Measurements from ENCODE around the gene TATDN3. TPM values are rescaled to one million over a fixed set of nuclear protein-coding genes. Genes with fewer than 3 reads are reported as not detected.

The TATDN3 gene
- total RNA-seq (2014; rRNA removed; shearing (Covaris generic)) (35.4 and 36.1 TPM in 2 replicates), total RNA-seq (2022) (52.5 and 54.2 TPM in 2 replicates), Bru-seq, nascent RNA (percentile 83 among the genes with signal in this experiment), BruChase-seq, experiment 1, labeled RNA remaining after a 6-hour chase (percentile 81 among the genes with signal in this experiment), BruChase-seq, experiment 2, labeled RNA remaining after a 2-hour chase (percentile 80 among the genes with signal in this experiment)
- long read RNA-seq, transcript TATDN3-202 (10 exons, 2,389 nt): major isoform, 49 of 137 reads
- long read RNA-seq, transcript TATDN3-201 (10 exons, 2,321 nt): minor isoform, 42 of 137 reads
- long read RNA-seq, transcript TATDN3-214 (10 exons, 1,381 nt): minor isoform, 9 of 137 reads
- long read RNA-seq, partial matches to known transcripts: 5 of 137 reads
- long read RNA-seq, other reads (novel, unspliced or antisense): 27 of 137 reads

- H3K36me3 ChIP-seq (ENCODE audit: insufficient read depth, low read length): peaks cover 43% of the 10 kb centered on the region
- ChIA-PET POLR2A (interaction anchor here (0.5 to 5.3 kb wide), 24 partner anchors 10 to 1868 kb away, joined by 3 to 25 read pairs (median 3); partner anchors contain the start of genes ANGEL2, FLVCR1 and RPS6KC1), CTCF (ENCODE audit: unreplicated experiment) (interaction anchor here (1.0 kb wide), 1 partner anchor 127 kb away, joined by 4 read pairs; no protein-coding TSS in a partner anchor)
- peaks cover 6% of the 10 kb centered on the region; the same call in 1 of the 2 replicates for H3K9me3 ChIP-seq (ENCODE audit: low read length)
- peaks cover 4% of the 10 kb centered on the region; the same call in 1 of the 2 replicates for H4K20me1 ChIP-seq (ENCODE audit: insufficient read depth, low read length)
- peak within 1 kb of the TSS; percentile 83 for H3K4me2 ChIP-seq (ENCODE audit: low read length)
- peaks cover 72% of the 10 kb centered on the region for H3K79me2 ChIP-seq (ENCODE audit: insufficient read depth, low read depth, low read length)
- H2AFZ ChIP-seq (ENCODE audit: low read length): peak within 1 kb of the TSS; percentile 58
- peak within 1 kb of the TSS; percentile 89 for H3K4me3 ChIP-seq (ENCODE audit: low read depth, low read length, poor library complexity, severe bottlenecking)
- peak; percentile 94 for DNase-seq (ENCODE audit: low spot score)
- intact Hi-C loops (cut with micrococcal nuclease; ENCODE audit: unreplicated experiment): loop anchor here (1.0 to 5.0 kb wide), 3 partner anchors 40 to 203 kb away; partner anchors contain the start of gene ATF3
- peak within 1 kb of the TSS; percentile 89 for H3K27ac ChIP-seq (ENCODE audit: low read depth, low read length, poor library complexity, severe bottlenecking)
- peaks cover 62% of the 10 kb centered on the region for H3K4me1 ChIP-seq (ENCODE audit: insufficient read depth, low read length, poor library complexity, severe bottlenecking)
- H3K9me2 ChIP-seq (ENCODE audit: insufficient read depth, low read length): no peaks in the 10 kb centered on the region
- TF ChIP-seq CTCF (conservative IDR thresholded peaks at IDR 0.05; ENCODE audit: low read length): no peak
- TF ChIP-seq EZH2phosphoT487 (IDR thresholded peaks at IDR 0.05; ENCODE audit: borderline replicate concordance, low read depth, low read length): no peak
- TSS peak; percentile 68 for BruUV-seq (replicated peaks)
Observed at GRCh38 chr1:212791676-212792395, at the start of gene TATDN3, which contains the start of gene NSL1. Gene TATDN3 (plus strand): TSS chr1:212791894. CDS start chr1:212791922, 28 bp downstream. Gene NSL1 (minus strand): TSS chr1:212791777. CDS start chr1:212791763, 14 bp downstream.

GRCh38 chr1:212743901-212744475 lies 47.7 kb upstream of the TATDN3 start:
- H3K9me3 ChIP-seq (ENCODE audit: low read length): peaks cover 16% of the 10 kb centered on the region; the same call in 1 of the 2 replicates
- H3K36me3 ChIP-seq (ENCODE audit: insufficient read depth, low read length): peaks cover 51% of the 10 kb centered on the region
- no TSS peak for BruUV-seq (replicated peaks)
- H3K4me1 ChIP-seq (ENCODE audit: insufficient read depth, low read length, poor library complexity, severe bottlenecking): no peaks in the 10 kb centered on the region
- ChIA-PET CTCF (ENCODE audit: unreplicated experiment) (no interaction called here), POLR2A (interaction anchor here (0.6 to 1.3 kb wide), 4 partner anchors 16 to 1379 kb away, joined by 3 to 4 read pairs (median 3); no protein-coding TSS in a partner anchor)
- H3K27ac ChIP-seq (ENCODE audit: low read depth, low read length, poor library complexity, severe bottlenecking): no peak overlapping the region
- H3K79me2 ChIP-seq (ENCODE audit: insufficient read depth, low read depth, low read length): peaks cover 25% of the 10 kb centered on the region; the same call in 1 of the 2 replicates
- no peak for DNase-seq (ENCODE audit: low spot score)
- H3K4me2 ChIP-seq (ENCODE audit: low read length): no peak overlapping the region
- H3K4me3 ChIP-seq (ENCODE audit: low read depth, low read length, poor library complexity, severe bottlenecking): no peak overlapping the region
- intact Hi-C loops (cut with micrococcal nuclease; ENCODE audit: unreplicated experiment): no loop called here
- TF ChIP-seq EZH2phosphoT487 (IDR thresholded peaks at IDR 0.05; ENCODE audit: borderline replicate concordance, low read depth, low read length) (no peak), CTCF (conservative IDR thresholded peaks at IDR 0.05; ENCODE audit: low read length) (no peak)
- no peaks in the 10 kb centered on the region for H3K9me2 ChIP-seq (ENCODE audit: insufficient read depth, low read length)
- no peak overlapping the region for H2AFZ ChIP-seq (ENCODE audit: low read length)
- H4K20me1 ChIP-seq (ENCODE audit: insufficient read depth, low read length): no peaks in the 10 kb centered on the region; the same call in 1 of the 2 replicates

Data from OCI-LY7 (cell line).